ENCODE results near the gene CALML3.

DNA sequence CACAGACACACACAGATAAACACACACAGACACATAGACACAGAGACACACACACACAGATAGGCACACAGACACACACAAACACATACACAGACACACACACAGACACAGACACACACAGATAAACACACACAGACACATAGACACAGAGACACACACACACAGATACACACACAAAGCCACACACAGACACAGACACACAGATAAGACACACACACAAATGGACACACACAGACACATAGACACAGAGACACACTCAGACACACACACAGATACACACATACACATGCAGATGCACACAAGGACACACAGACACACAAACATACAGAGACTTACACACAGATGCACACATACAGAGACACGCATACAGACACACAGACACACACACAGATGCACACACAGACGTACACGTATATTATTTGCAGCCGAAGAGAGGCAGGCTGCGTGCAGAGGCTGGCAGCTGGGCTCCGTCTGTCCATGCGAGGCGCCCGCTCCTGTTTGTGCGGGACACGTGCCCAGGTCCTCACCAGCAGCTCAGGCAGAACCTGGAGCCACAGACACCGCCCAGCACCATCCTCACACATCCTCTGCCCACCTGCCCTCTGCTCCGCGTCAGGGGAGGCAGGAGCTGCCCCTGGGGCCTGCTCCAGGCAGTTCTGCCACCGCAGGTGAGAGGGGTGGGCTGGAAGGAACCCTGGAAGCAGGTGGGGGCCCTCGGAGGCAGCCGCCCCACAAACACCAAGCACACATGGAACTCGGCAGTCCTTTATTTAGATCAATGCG, 26.6 kb upstream of the CALML3 start:
- TF ChIP-seq, protein P1, sequence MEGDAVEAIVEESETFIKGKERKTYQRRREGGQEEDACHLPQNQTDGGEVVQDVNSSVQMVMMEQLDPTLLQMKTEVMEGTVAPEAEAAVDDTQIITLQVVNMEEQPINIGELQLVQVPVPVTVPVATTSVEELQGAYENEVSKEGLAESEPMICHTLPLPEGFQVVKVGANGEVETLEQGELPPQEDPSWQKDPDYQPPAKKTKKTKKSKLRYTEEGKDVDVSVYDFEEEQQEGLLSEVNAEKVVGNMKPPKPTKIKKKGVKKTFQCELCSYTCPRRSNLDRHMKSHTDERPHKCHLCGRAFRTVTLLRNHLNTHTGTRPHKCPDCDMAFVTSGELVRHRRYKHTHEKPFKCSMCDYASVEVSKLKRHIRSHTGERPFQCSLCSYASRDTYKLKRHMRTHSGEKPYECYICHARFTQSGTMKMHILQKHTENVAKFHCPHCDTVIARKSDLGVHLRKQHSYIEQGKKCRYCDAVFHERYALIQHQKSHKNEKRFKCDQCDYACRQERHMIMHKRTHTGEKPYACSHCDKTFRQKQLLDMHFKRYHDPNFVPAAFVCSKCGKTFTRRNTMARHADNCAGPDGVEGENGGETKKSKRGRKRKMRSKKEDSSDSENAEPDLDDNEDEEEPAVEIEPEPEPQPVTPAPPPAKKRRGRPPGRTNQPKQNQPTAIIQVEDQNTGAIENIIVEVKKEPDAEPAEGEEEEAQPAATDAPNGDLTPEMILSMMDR (IDR thresholded peaks at IDR 0.05; ENCODE audit: poor library complexity, severe bottlenecking): no peak
- no peak for TF ChIP-seq EP300 (conservative IDR thresholded peaks at IDR 0.05; ENCODE audit: poor library complexity, severe bottlenecking)
- TF ChIP-seq, protein P2, sequence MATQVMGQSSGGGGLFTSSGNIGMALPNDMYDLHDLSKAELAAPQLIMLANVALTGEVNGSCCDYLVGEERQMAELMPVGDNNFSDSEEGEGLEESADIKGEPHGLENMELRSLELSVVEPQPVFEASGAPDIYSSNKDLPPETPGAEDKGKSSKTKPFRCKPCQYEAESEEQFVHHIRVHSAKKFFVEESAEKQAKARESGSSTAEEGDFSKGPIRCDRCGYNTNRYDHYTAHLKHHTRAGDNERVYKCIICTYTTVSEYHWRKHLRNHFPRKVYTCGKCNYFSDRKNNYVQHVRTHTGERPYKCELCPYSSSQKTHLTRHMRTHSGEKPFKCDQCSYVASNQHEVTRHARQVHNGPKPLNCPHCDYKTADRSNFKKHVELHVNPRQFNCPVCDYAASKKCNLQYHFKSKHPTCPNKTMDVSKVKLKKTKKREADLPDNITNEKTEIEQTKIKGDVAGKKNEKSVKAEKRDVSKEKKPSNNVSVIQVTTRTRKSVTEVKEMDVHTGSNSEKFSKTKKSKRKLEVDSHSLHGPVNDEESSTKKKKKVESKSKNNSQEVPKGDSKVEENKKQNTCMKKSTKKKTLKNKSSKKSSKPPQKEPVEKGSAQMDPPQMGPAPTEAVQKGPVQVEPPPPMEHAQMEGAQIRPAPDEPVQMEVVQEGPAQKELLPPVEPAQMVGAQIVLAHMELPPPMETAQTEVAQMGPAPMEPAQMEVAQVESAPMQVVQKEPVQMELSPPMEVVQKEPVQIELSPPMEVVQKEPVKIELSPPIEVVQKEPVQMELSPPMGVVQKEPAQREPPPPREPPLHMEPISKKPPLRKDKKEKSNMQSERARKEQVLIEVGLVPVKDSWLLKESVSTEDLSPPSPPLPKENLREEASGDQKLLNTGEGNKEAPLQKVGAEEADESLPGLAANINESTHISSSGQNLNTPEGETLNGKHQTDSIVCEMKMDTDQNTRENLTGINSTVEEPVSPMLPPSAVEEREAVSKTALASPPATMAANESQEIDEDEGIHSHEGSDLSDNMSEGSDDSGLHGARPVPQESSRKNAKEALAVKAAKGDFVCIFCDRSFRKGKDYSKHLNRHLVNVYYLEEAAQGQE (IDR thresholded peaks at IDR 0.05; ENCODE audit: borderline replicate concordance): no peak

Data from neural cell (in vitro differentiated cells).